ACC112 (cell line): ENCODE results near the gene VWA2.
"Not testable (repeated sequence)": the region's sequence is repeated elsewhere in the genome, so short reads cannot be mapped to it uniquely, and the experiment has no call there.

Experiments
- H2AFZ ChIP-seq: fragments of 200-600 bp; sonication (generic); one replicate; pipeline ENCODE4 v1.6.0; 2017; ENCODE audit warnings: antibody characterized with exemption, low read length; ENCODE audit not compliant: unreplicated experiment
- H3K27ac ChIP-seq: fragments of 200-600 bp; sonication (generic); 2 replicates; pipeline ENCODE4 v1.5.1; 2014; ENCODE audit warnings: low read depth, mild to moderate bottlenecking, antibody characterized with exemption, low read length, moderate library complexity
- H3K27me3 ChIP-seq: fragments of 200-600 bp; sonication (generic); 2 replicates; pipeline ENCODE4 v1.6.1; 2014; ENCODE audit warnings: mild to moderate bottlenecking, antibody characterized with exemption, low read length, moderate library complexity, mixed read lengths; ENCODE audit not compliant: insufficient read depth
- H3K36me3 ChIP-seq: fragments of 200-600 bp; sonication (generic); 2 replicates; pipeline ENCODE4 v1.6.1; 2016; ENCODE audit warnings: mild to moderate bottlenecking, antibody characterized with exemption, low read length, moderate library complexity, mixed read lengths; ENCODE audit not compliant: insufficient read depth
- H3K4me1 ChIP-seq: fragments of 200-600 bp; sonication (generic); one replicate; pipeline ENCODE4 v1.6.1; 2016; ENCODE audit warnings: low read length, mixed read lengths; ENCODE audit not compliant: insufficient read depth, unreplicated experiment, control insufficient read depth
- H3K4me3 ChIP-seq: fragments of 200-600 bp; sonication (generic); 2 replicates; pipeline ENCODE4 v1.5.1; 2014; ENCODE audit warnings: mild to moderate bottlenecking, low read depth, low read length
- H3K79me2 ChIP-seq: fragments of 200-600 bp; sonication (generic); one replicate; pipeline ENCODE4 v1.6.0; 2016; ENCODE audit warnings: low read length; ENCODE audit not compliant: control insufficient read depth, unreplicated experiment, insufficient read depth

The VWA2 gene

GRCh38 chr10:114328441-114328812 lies 89.4 kb downstream of the VWA2 start:
- H3K4me1 ChIP-seq, result no peaks in the 10 kb centered on the region
- H3K36me3 ChIP-seq, result no peaks in the 10 kb centered on the region
- H3K79me2 ChIP-seq, result no peaks in the 10 kb centered on the region
- H3K27ac ChIP-seq, result no peak overlapping the region
- peaks cover 7% of the 10 kb centered on the region; the same call in 1 of the 2 replicates for H3K27me3 ChIP-seq
- no peak overlapping the region for H2AFZ ChIP-seq
- no peak overlapping the region for H3K4me3 ChIP-seq

- no peaks in the 10 kb centered on the region for H3K4me1 ChIP-seq
- no peak overlapping the region for H2AFZ ChIP-seq
- no peak overlapping the region for H3K27ac ChIP-seq
These were observed 89.8 kb downstream of the VWA2 start for GRCh38 chr10:114328874-114329273.

GRCh38 chr10:114329634-114330365 lies 90.7 kb downstream of the VWA2 start:
- Histone ChIP-seq H3K36me3 (no peaks in the 10 kb centered on the region), H3K27me3 (peaks cover 7% of the 10 kb centered on the region; the same call in 1 of the 2 replicates), H2AFZ (no peak overlapping the region), H3K27ac (no peak overlapping the region), H3K4me1 (no peaks in the 10 kb centered on the region), H3K4me3 (no peak overlapping the region), H3K79me2 (no peaks in the 10 kb centered on the region)

More at GRCh38 chr10:114328874-114329273, 89.8 kb downstream of the VWA2 start:
- Histone ChIP-seq H3K79me2 (no peaks in the 10 kb centered on the region), H3K27me3 (peaks cover 7% of the 10 kb centered on the region; the same call in 1 of the 2 replicates), H3K4me3 (no peak overlapping the region), H3K36me3 (no peaks in the 10 kb centered on the region)

GRCh38 chr10:114332301-114333192 lies 93.5 kb downstream of the VWA2 start:
- Histone ChIP-seq H3K27ac (no peak overlapping the region), H3K79me2 (no peaks in the 10 kb centered on the region), H3K36me3 (no peaks in the 10 kb centered on the region), H3K27me3 (peaks cover 7% of the 10 kb centered on the region; the same call in 1 of the 2 replicates), H3K4me3 (no peak overlapping the region), H2AFZ (no peak overlapping the region), H3K4me1 (no peaks in the 10 kb centered on the region)

GRCh38 chr10:114333441-114333840 lies 94.4 kb downstream of the VWA2 start:
- not testable (repeated sequence) for H3K4me1 ChIP-seq

GRCh38 chr10:114334301-114334700 lies 95.2 kb downstream of the VWA2 start:
- Histone ChIP-seq H3K36me3 (no peaks in the 10 kb centered on the region), H3K27me3 (peaks cover 7% of the 10 kb centered on the region; the same call in 1 of the 2 replicates), H3K27ac (no peak overlapping the region), H3K4me3 (no peak overlapping the region), H3K4me1 (no peaks in the 10 kb centered on the region), H3K79me2 (no peaks in the 10 kb centered on the region), H2AFZ (no peak overlapping the region)

More at GRCh38 chr10:114333441-114333840, 94.4 kb downstream of the VWA2 start:
- not testable (repeated sequence) for H3K36me3 ChIP-seq, H2AFZ ChIP-seq, H3K4me3 ChIP-seq, H3K27ac ChIP-seq, H3K27me3 ChIP-seq, H3K79me2 ChIP-seq

- no peak overlapping the region for H3K4me3 ChIP-seq
- peaks cover 7% of the 10 kb centered on the region; the same call in 1 of the 2 replicates for H3K27me3 ChIP-seq
- no peaks in the 10 kb centered on the region for H3K4me1 ChIP-seq
- H2AFZ ChIP-seq, result no peak overlapping the region
- H3K27ac ChIP-seq, result no peak overlapping the region
- H3K36me3 ChIP-seq, result no peaks in the 10 kb centered on the region
- no peaks in the 10 kb centered on the region for H3K79me2 ChIP-seq
These were observed 96.6 kb downstream of the VWA2 start for GRCh38 chr10:114335614-114336013.

GRCh38 chr10:114336823-114337509 lies 97.9 kb downstream of the VWA2 start:
- no peak overlapping the region for H3K27ac ChIP-seq
- no peak overlapping the region for H2AFZ ChIP-seq
- peaks cover 7% of the 10 kb centered on the region; the same call in 1 of the 2 replicates for H3K27me3 ChIP-seq
- no peak overlapping the region for H3K4me3 ChIP-seq
- no peaks in the 10 kb centered on the region for H3K36me3 ChIP-seq
- no peaks in the 10 kb centered on the region for H3K79me2 ChIP-seq
- H3K4me1 ChIP-seq, result no peaks in the 10 kb centered on the region

- Histone ChIP-seq H2AFZ (no peak overlapping the region), H3K27me3 (peaks cover 6% of the 10 kb centered on the region; the same call in 1 of the 2 replicates), H3K36me3 (no peaks in the 10 kb centered on the region), H3K4me1 (no peaks in the 10 kb centered on the region), H3K79me2 (no peaks in the 10 kb centered on the region), H3K4me3 (no peak overlapping the region), H3K27ac (no peak overlapping the region)
These were observed 98.7 kb downstream of the VWA2 start for GRCh38 chr10:114337510-114338462.
